ENCODE data around the gene EPHA7.
A peak's percentile ranks its signal among the peaks of the same experiment; 100 is the strongest.

Gene EPHA7

DNA sequence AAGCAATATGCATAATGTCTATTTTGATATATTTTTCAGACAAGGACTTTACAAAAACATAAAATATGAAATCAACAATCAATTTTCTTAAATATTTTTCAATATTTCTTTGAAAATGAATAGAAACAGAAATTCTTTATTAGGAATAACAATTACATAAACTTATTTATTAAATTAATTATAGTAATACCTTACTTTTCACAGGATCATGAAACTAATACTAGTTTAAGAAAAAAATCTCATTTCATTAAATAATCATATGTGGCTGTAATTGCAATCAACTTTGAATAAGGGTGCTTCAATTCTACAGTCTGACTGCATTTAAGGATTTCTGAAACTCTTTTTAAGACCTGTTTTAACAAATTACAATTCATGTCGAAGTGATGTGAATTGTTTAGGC is 26.6 kb downstream of the EPHA7 start:
- DNase-seq: no peak

GRCh38 chr6:93391965-93392364 is 27.4 kb downstream of the EPHA7 start:
- DNase-seq: no peak

- DNase-seq: no peak
Observed at GRCh38 chr6:93389192-93389591, 30.2 kb downstream of the EPHA7 start.

DNA sequence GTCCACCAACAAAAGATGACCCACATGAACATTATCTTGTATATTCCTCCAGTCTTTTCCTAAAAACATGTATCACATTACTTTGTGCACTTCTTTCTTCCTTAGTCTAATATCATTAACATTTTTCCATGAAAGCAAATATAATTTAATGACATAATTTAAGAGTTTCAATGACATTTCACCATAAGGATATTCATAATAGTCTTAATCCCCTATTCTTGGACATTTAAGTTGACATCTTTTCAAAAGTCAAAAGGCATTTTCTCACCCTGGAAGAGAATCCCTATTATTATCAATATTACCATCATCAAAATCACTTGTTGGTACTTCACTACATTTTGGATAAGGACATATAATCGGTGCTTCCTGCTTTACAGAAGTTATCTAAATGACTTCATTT is 31.3 kb downstream of the EPHA7 start:
- DNase-seq: no peak

DNA sequence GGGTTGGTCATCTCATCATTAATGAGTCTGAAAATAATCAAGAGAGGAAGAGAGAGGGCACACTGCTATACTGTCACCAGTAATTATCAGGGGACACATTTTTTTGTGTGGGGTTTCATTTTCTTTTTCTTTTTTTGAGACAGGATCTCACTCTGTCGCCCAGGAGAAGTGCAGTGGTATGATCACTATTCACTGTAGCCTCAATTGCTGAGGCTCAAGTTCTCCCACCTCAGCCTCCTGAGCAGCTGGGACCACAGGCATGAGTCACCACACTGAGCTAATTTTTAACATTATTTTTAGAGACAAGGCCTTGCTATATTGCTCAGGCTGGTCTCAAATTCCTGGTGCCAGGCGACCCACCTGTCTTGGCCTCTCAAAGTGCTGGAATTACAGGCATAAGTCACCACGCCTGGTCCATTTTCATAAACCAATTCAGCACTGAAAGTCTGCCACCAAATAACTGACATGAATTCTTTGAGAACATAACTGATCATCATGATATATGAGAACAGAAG is 43.3 kb downstream of the EPHA7 start:
- DNase-seq: no peak

DNA sequence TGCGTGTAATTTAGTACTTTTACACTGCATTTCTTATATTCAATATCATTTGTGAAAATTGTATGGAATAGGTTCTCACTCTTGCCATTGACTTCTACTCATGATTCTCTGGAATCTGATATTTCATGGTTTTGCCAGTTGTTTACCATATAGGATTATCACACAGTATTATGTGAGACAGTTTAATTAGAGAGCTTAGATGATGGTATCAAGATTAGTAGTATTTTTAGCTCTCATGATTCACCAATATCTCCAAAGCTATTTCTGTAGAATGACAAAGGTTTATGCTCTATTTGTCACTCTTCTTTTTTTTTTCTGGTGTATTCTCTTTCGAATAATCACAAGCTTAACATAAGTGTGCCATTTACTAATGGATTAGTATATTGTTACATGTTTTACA is 45.9 kb downstream of the EPHA7 start:
- DNase-seq: no peak

GRCh38 chr6:93371756-93372155 is 47.6 kb downstream of the EPHA7 start:
- DNase-seq: no peak

DNA sequence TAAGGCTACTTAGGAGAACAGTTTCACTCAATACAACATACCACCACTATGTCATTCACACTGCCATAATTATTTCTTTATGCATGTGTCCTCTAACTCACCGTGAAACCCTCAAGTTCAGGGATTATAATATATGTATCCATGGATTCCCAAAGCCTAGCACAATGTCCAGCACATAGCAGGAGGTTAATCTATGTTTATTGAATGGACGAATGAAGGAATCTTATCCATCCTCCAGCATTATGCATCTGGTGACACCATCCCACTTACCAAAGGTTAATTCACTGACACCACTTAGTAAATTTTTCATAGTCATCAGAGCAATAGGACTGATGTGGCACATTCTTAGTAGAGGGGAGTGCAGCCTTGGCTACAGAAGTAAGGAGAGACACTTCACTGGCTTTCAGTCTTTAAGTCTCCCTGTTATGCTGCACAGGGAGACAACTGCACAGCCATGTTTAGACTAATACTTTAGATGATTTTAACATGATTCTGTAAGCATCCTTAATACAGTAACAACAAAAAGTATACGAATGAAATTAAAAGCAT is 49.7 kb downstream of the EPHA7 start:
- no peak for DNase-seq

- no peak for DNase-seq
Observed at GRCh38 chr6:93366506-93366905, 52.9 kb downstream of the EPHA7 start.

DNA sequence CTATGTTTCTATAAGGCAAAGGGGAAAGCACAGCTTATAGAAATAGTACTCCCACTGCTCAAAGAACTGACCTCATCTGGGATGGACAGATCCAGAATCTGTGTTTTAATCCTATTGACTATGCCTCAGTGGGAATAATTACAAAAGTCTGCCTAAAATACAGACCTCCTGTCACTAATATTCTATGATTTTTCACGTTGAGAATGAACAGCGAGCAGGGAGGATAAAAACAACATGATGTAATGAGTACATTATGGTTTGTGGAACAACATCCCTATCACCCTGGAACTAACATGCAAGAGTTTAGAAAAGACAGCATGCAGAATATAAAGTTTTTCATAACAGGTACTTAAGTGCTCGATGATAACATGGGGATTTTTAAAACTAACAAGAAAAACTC is 53.9 kb downstream of the EPHA7 start:
- DNase-seq: no peak

- DNase-seq: no peak
Observed at GRCh38 chr6:93358435-93358834, 60.9 kb downstream of the EPHA7 start.

DNA sequence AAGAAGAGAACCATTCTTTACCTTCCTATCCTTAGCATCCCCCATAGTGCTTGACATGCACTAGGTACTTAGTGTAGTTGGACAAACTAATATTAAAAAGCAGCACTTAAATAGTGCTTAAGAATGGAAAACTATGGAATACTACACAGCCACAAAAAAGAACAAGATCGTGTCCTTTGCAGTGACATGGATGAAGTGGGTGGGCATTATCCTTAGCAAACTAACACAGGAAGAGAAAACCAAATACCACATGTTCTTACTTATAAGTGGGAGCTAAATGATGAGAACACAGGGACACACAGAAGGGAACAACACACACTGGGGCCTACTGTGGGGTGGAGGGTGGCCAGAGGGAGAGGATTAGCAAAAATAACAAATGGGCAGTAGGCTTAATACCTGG is 66.8 kb downstream of the EPHA7 start:
- DNase-seq: no peak

DNA sequence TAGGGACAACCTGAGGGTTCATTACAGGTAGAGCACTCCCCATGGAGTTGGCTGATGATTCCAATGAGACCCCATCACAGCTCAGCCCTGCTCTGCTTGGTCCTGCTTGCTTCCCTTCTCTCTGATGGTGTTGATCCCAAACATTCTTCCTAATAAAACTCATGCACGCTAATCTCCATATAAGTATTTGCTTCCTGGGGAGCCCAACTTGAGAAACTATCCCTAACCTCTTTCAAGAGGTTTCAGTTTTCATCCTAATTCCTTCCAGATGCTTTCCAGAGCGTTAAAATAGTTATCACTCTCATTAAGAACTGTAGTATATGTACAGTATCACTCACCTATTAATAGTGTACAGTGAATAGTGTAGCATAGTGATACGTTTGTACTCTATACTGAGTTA is 68.1 kb downstream of the EPHA7 start:
- no peak for DNase-seq

GRCh38 chr6:93350774-93351173 is 68.6 kb downstream of the EPHA7 start:
- no peak for DNase-seq

- DNase-seq: no peak
Observed at GRCh38 chr6:93344333-93344835, 75.0 kb downstream of the EPHA7 start.

GRCh38 chr6:93343476-93343875 is 75.9 kb downstream of the EPHA7 start:
- DNase-seq: no peak

DNA sequence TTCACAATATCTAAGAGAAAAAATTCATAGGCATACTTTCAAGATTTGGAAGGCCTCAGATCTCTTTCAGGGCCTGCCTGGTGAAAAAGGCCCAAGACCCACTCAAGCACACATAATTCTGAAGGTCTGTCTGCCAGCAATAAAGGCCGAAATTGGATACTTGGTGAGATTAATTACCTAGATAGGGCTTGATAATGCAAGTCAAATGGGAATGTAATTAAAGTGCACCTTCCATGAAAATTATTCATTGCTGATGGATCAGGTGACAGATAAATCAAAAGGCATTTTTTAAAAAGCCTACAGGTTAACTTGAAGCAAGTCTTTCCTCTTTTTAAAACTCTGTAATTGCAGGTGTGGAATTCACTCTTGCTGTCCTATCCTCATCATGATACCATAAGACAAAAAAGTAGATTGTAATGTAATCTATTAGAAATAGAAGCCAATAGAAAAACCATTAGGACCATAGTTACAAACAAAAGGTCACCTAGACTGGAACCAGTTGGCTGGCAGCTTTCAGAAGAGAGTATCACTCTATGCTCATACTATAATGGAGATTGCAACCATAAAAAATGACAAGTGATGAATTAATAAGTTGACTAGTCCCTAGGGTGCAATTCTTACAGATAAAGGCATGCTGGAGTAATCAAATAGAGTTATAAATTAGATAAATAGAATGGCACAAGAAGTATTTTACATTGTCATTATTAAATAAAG is 77.3 kb downstream of the EPHA7 start:
- DNase-seq: no peak

DNA sequence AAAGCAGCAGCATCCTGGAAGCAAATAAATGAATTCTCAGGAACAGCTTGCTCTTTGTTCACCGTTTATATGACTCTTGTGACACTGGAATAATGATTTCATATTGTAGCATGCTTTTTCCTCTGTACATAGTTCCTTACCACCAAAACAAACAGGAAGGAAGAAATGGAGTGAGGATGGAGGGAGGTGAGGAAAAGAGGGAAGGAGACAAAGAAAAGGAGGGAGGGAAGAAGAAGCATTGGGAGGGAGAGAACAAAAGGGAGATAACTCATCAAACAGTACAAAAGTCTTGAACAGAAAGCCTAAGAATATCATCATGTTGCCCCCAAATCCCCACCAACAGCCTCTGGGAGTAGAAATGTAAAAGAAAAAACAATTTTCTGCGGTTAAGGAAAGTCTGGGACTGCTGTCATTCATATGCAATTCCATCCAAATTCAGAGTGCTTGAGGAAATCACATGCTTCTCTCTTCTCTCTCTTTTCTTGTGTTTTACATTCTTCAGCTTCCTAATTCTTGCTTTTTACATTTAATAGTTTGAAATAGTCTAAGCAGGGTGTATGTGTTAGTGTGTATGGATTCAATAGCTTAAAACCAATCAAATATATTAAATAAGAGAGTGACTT is 81.5 kb downstream of the EPHA7 start:
- no peak for DNase-seq

GRCh38 chr6:93337014-93337413 is 82.3 kb downstream of the EPHA7 start:
- no peak for DNase-seq

DNA sequence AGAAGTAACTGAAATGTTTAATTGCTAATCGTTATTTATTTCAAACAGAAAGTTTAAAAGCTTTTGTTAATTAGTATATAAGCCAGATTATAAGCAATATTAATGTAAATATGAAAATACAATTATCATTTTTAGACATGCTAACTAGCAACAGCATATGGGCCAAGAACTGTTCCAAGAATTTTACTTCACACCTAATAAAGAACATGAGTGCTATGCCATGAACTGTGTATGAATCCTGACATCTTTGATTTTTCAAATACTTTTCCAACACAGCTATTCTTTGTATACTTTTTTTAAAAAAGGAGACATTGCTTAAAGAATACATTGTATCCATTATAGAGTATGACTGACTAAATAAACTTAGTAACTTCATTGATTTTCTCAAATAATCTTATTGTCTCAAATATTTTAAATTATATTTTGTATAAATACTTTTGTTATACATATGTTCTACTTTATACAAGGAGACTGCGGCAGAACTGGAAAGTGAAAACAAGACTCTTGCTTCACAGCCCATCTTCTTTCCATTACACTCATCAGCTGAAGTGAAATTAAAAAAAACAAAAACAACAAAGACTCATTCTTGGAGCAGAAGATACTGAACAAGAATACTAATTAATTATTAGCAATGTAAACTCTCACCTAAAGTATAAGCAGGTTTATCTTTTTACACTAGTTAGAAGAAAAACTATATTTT is 89.9 kb downstream of the EPHA7 start:
- no peak for DNase-seq

- DNase-seq: no peak
Observed at GRCh38 chr6:93327857-93328256, 91.5 kb downstream of the EPHA7 start.

GRCh38 chr6:93325761-93326160 is 93.6 kb downstream of the EPHA7 start:
- DNase-seq: no peak

GRCh38 chr6:93323630-93324029 is 95.7 kb downstream of the EPHA7 start:
- peak in 1 of 2 experiments; percentile 17 for DNase-seq

GRCh38 chr6:93322651-93323050 is 96.7 kb downstream of the EPHA7 start:
- DNase-seq: no peak

All from NCI-H446 (cell line).